SK-N-MC (cell line): ENCODE data around the gene TSPEAR.
"Not testable (repeated sequence)": the region's sequence is repeated elsewhere in the genome, so short reads cannot be mapped to it uniquely, and the experiment has no call there.

Experiments used
- DNase-seq: peaks from one replicate; pipeline ENCODE4 v3.0.0-alpha.2; 2011; ENCODE audit warnings: low read depth, low spot score
- H3K27ac ChIP-seq: fragments of 200-600 bp; sonication (generic); 2 replicates; pipeline ENCODE4 v1.5.1; 2016; ENCODE audit warnings: mixed run types
- H3K36me3 ChIP-seq: fragments of 200-600 bp; sonication (generic); 2 replicates; pipeline ENCODE4 v1.6.1; 2017; ENCODE audit warnings: antibody characterized with exemption, low read length, mixed read lengths; ENCODE audit not compliant: insufficient read depth
- H3K4me3 ChIP-seq: fragments of 200-600 bp; sonication (generic); 2 replicates; pipeline ENCODE4 v1.5.1; 2016
- H3K9ac ChIP-seq: fragments of 200-600 bp; sonication (generic); 2 replicates; pipeline ENCODE4 v1.8.0; 2017; ENCODE audit warnings: mixed run types, mixed read lengths; ENCODE audit not compliant: insufficient read length
- H3K9me3 ChIP-seq: fragments of 200-600 bp; sonication (generic); 2 replicates; pipeline ENCODE4 v1.6.1; 2017; ENCODE audit warnings: low read depth, mild to moderate bottlenecking, antibody characterized with exemption, low read length, moderate library complexity, mixed read lengths
- EZH2 ChIP-seq: fragments of 200-600 bp; sonication (generic); IDR thresholded peaks from one replicate; pipeline ENCODE4 v1.6.1; 2017; ENCODE audit warnings: antibody characterized with exemption
- FOXP2 ChIP-seq: optimal IDR thresholded peaks from 2 replicates; pipeline ENCODE3; 2011; ENCODE audit warnings: mild to moderate bottlenecking, moderate library complexity; ENCODE audit not compliant: insufficient read depth; ENCODE audit errors: extremely low read length, control extremely low read depth
- POLR2AphosphoS5 ChIP-seq: IDR thresholded peaks from 2 replicates; pipeline ENCODE4 v1.6.1; 2012; ENCODE audit warnings: mild to moderate bottlenecking, low read depth, low read length, borderline replicate concordance

Gene TSPEAR

DNA sequence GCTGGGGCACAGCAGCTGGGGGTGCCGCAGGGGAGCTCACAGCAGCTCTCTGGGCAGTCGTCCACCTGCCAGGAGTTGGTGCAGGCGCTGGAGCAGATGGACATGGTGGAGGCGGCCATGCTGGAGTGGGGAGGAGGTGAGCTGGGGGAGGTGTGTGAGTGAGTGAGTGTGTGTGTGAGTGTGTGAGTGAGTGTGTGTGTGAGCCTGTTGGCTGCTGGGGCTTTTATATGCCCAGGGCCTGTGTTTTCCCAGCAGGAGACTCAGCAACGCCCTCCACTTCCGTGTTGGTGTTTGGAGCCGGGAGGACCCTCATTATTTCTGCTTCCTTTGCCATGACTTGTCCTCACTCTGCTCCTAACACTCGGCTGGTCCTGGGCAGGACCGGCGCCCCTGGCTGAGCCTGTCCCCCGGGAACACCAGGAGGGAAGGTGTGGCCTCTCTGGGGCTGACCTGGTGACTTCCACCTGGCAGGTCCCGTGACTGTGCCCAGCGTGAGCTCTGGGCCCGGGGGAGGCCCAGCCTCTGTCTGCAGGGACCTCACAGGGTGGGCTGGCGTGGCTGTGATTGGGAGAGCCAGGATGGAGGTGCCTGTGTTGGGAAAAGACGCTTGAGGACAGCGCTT is 159.9 kb downstream of the TSPEAR start, which contains the start of gene KRTAP10-2:
Gene KRTAP10-2 (minus strand): TSS at position 166 of the 622 bp plus-strand sequence. CDS start 47 bp downstream, at position 119.
- Histone ChIP-seq H3K9me3 (peaks cover 3% of the 10 kb centered on the region; the same call in 1 of the 2 replicates), H3K27ac (no peak within 1 kb of the TSS), H3K36me3 (no peaks in the 10 kb centered on the region), H3K4me3 (no peak within 1 kb of the TSS), H3K9ac (no peak within 1 kb of the TSS)
- DNase-seq: no peak
- TF ChIP-seq POLR2AphosphoS5 (no peak), FOXP2 (no peak), EZH2 (no peak)

DNA sequence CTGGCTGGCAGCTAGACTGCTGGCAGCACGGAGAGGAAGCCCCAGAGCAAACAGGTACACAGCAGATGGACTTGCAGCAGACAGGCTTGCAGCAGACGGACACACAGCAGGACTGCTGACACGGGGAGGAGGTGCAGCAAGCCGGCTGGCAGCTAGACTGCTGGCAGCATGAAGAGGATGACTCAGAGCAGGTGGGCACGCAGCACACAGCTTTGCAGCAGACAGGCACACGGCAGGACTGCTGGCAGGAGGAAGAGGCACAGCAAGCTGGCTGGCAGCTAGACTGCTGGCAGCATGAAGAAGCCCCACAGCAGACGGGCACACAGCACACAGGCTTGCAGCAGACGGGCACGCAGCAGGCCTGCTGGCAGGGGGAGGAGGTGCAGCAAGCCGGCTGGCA is 160.6 kb downstream of the TSPEAR start:
- Histone ChIP-seq H3K4me3 (no peak overlapping the region), H3K9me3 (peaks cover 3% of the 10 kb centered on the region; the same call in 1 of the 2 replicates), H3K9ac (no peak overlapping the region), H3K27ac (no peak overlapping the region), H3K36me3 (no peaks in the 10 kb centered on the region)
- TF ChIP-seq EZH2 (no peak), FOXP2 (no peak), POLR2AphosphoS5 (no peak)
- DNase-seq: no peak

DNA sequence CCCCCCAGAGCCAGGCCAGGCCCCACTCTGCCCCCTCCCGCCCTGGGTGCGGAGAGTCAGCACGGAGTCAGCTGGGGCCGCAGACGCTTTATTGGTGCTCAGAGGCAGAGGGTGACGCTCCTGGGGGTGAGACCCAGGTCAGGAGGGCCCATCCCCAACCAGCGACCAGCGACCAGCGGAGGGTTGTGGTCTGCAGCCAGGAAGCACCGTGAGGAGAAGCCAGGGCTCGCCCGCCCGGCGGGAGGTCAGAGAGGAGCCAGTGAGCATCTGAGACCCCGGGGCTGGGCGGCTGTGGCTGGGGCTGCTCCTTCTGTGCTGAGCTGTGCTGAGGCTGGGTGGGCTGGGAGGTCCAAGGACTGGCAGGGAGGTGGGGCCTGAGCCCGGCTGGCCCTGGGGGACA is 161.1 kb downstream of the TSPEAR start:
- not testable (repeated sequence) for DNase-seq, H3K27ac ChIP-seq, H3K36me3 ChIP-seq, H3K4me3 ChIP-seq, H3K9me3 ChIP-seq, H3K9ac ChIP-seq

DNA sequence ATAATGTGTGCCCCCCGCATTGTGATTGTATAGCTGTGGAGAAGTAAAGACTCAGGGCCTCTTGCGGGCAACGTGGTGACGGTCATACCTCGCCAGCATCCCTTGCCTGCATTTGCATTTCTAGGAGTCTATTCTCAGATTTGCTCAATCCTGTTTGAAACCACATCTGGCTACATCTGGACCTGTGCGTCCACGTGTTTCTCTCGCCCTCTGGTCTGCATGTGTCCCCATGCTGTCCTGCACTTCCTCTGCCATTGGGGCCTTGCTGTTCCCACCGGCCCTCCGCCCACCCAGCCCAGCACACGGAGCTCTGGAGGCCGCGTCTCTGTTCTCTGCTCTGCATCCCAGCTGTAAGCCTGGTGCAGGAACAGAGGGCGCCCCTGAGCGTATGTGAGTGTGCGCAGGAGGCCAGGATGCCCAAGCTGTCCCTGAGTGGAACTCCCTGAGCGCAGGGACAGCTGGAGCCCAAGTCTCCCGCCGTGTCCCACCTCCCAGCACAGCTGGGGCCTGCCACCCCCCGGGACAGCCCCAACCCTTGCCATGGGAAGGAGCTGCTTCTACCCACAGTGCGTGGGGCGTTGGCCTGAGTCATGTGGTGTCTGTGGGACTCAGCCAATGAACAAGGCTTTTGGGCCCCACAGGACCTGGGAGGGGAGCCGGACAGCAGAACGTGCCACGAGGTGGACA is 161.7 kb downstream of the TSPEAR start:
- Histone ChIP-seq H3K4me3 (no peak overlapping the region), H3K36me3 (no peaks in the 10 kb centered on the region), H3K9me3 (peaks cover 3% of the 10 kb centered on the region; the same call in 1 of the 2 replicates), H3K9ac (no peak overlapping the region), H3K27ac (no peak overlapping the region)
- no peak for DNase-seq
- TF ChIP-seq POLR2AphosphoS5 (no peak), EZH2 (no peak), FOXP2 (no peak)

DNA sequence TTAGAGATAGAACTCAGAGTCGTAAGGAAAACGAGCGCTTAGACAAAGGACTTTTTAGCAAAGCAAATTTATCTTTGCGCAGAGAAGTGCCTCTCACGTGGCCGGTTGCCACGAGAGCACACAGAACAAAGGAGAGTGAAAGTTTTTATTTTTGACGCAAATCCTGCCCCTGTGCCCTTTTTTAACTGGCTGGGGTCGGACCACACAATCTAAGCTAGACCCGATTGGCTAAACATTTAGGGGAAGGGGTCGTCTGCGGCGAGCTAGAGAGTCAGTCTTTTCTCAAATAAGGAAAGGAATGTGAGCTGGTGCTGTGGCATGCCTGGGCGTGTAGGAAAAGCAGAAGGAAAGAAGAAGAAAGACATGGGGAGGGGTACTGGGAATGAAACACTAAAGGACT is 162.4 kb downstream of the TSPEAR start:
- Histone ChIP-seq H3K4me3 (no peak overlapping the region), H3K36me3 (0 out of 2 replicates have a peak, but pooled peaks cover 3% of the 10 kb centered on the region), H3K9me3 (peaks cover 3% of the 10 kb centered on the region; the same call in 1 of the 2 replicates), H3K27ac (no peak overlapping the region), H3K9ac (no peak overlapping the region)
- TF ChIP-seq POLR2AphosphoS5: no peak
- no peak for TF ChIP-seq EZH2
- no peak for TF ChIP-seq FOXP2
- no peak for DNase-seq

DNA sequence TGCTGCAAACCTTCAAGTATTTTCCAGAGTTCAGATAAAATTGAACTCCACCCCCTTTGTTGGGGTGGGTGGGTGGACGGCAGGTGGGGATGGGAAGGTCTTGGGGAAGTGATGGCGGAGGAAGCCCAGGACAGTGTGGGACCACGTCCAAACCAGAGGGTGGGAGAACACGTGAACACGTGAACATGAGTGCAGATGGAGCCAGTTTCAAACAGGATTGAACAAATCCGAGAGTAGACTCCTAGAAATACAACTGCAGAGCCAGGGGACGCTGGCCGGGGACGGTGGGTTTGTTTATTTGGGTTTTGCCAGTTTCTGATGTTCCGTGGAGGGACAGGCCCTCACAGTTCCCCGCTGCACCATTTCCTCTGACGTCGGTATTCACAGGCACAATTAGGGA is 163.0 kb downstream of the TSPEAR start:
- H3K27ac ChIP-seq: no peak overlapping the region
- H3K9me3 ChIP-seq: peaks cover 3% of the 10 kb centered on the region; the same call in 1 of the 2 replicates
- TF ChIP-seq FOXP2 (no peak), EZH2 (no peak), POLR2AphosphoS5 (no peak)
- H3K4me3 ChIP-seq: no peak overlapping the region
- no peak for DNase-seq
- no peak overlapping the region for H3K9ac ChIP-seq
- 0 out of 2 replicates have a peak, but pooled peaks cover 4% of the 10 kb centered on the region for H3K36me3 ChIP-seq

DNA sequence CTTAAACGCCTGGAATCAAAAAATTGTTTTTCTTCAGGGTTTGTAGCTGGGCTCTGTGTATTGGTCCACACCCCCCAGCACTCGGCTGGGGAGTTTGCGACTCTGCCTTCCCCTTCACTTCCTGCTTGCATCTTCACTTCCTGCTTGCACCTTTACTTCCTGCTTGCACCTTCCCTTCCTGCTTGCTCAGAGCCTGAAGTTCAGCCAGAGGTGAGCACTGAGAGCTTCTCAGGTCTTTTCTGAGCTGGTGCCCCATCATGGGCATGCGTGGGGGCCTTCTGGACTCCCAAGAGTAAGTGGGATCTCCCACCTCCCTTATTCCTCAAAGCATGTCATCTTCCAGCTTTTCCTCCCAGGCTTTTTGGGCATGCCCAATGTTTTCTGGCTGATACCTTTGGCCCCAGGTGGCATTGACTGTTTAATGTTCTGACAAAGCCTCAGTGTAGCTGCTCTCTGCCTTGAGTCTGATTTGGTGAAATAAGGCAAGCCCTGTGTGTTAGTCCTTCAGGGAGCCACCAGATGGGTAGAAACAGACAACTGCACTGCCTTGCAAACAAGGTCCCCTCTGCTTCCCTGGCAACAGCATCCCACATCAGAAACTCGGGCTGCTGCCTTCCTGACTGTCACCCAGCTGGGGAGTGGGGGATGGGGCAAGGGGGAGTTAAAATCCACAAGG is 163.6 kb downstream of the TSPEAR start:
- DNase-seq: no peak
- TF ChIP-seq FOXP2 (no peak), EZH2 (no peak)
- Histone ChIP-seq H3K36me3 (0 out of 2 replicates have a peak, but pooled peaks cover 4% of the 10 kb centered on the region), H3K27ac (no peak overlapping the region), H3K9me3 (peaks cover 3% of the 10 kb centered on the region; the same call in 1 of the 2 replicates), H3K9ac (no peak overlapping the region), H3K4me3 (no peak overlapping the region)

DNA sequence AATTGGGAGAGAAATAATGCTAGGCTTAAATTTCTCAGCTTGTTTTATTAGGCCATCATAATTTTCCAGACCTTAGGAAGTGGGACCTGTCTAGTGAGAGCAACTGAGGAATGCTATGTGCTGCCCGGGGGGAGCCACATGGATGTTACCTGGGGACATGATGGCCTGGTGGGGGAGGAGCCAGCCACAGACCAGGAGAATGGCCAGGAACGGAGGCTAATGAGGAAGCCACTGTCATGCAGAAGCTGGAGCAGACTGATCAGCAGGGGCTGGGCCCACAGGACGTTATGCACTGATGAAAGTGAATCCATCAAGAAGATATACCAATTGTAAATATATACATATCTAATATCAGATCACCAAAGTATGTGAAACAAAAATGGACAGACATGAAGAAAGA is 166.8 kb downstream of the TSPEAR start:
- no peak for DNase-seq
- H3K9ac ChIP-seq: no peak overlapping the region
- H3K36me3 ChIP-seq: 0 out of 2 replicates have a peak, but pooled peaks cover 4% of the 10 kb centered on the region
- H3K27ac ChIP-seq: no peak overlapping the region
- no peak for TF ChIP-seq POLR2AphosphoS5
- TF ChIP-seq EZH2: no peak
- no peak for TF ChIP-seq FOXP2
- H3K9me3 ChIP-seq: peaks cover 3% of the 10 kb centered on the region; the same call in 1 of the 2 replicates
- H3K4me3 ChIP-seq: no peak overlapping the region

DNA sequence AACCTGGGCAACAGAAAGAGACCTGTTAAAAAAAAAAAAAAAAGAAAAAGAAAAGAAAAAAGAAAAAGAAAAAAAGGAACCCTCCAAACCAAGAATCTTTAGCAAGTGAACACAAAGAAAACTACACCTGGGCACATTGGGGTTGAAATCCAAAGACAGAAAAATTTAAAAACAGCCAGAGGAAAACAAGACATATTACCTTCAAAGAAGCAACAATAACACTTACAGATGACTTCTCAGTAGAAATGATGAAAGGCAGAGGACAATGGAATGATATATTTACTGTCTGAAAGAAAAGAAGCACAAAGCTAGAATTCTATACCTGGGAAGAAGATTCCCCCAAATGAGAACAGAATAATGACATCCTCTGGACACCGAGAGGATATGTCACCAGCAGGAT is 168.7 kb downstream of the TSPEAR start:
- DNase-seq: no peak

More for the DNA sequence above, 168.7 kb downstream of the TSPEAR start:
- TF ChIP-seq FOXP2 (no peak), EZH2 (no peak)
- peaks cover 3% of the 10 kb centered on the region; the same call in 1 of the 2 replicates for H3K9me3 ChIP-seq
- 0 out of 2 replicates have a peak, but pooled peaks cover 4% of the 10 kb centered on the region for H3K36me3 ChIP-seq
- H3K9ac ChIP-seq: no peak overlapping the region
- H3K27ac ChIP-seq: no peak overlapping the region
- no peak overlapping the region for H3K4me3 ChIP-seq
